AG09309 (cell line): Measurements from ENCODE around the gene MRM1.

Source experiments
- DNase-seq: peaks from one replicate; pipeline ENCODE4 v3.0.0-alpha.2; 2010; ENCODE audit warnings: low read depth
- H3K4me3 ChIP-seq: 2 replicates; pipeline ENCODE4 v1.5.1; 2011; ENCODE audit warnings: mild to moderate bottlenecking, low read depth, low read length, moderate library complexity; ENCODE audit not compliant: control insufficient read depth
- TF ChIP-seq, protein P1 (sequence below): IDR thresholded peaks from 2 replicates; pipeline ENCODE4 v1.5.1; 2011; ENCODE audit warnings: mild to moderate bottlenecking, low read depth, low read length, inconsistent platforms; ENCODE audit not compliant: insufficient read depth, control insufficient read depth; ENCODE audit errors: missing control alignments

The MRM1 gene

GRCh38 chr17:36614933-36615332 lies 13.6 kb downstream of the MRM1 start:
- H3K4me3 ChIP-seq: no peak overlapping the region
- TF ChIP-seq, protein P1, sequence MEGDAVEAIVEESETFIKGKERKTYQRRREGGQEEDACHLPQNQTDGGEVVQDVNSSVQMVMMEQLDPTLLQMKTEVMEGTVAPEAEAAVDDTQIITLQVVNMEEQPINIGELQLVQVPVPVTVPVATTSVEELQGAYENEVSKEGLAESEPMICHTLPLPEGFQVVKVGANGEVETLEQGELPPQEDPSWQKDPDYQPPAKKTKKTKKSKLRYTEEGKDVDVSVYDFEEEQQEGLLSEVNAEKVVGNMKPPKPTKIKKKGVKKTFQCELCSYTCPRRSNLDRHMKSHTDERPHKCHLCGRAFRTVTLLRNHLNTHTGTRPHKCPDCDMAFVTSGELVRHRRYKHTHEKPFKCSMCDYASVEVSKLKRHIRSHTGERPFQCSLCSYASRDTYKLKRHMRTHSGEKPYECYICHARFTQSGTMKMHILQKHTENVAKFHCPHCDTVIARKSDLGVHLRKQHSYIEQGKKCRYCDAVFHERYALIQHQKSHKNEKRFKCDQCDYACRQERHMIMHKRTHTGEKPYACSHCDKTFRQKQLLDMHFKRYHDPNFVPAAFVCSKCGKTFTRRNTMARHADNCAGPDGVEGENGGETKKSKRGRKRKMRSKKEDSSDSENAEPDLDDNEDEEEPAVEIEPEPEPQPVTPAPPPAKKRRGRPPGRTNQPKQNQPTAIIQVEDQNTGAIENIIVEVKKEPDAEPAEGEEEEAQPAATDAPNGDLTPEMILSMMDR: no peak
- DNase-seq: no peak

- TF ChIP-seq, protein P1: no peak
- DNase-seq: no peak
- no peak overlapping the region for H3K4me3 ChIP-seq
These were observed 15.0 kb downstream of the MRM1 start for GRCh38 chr17:36616061-36617029.

DNA sequence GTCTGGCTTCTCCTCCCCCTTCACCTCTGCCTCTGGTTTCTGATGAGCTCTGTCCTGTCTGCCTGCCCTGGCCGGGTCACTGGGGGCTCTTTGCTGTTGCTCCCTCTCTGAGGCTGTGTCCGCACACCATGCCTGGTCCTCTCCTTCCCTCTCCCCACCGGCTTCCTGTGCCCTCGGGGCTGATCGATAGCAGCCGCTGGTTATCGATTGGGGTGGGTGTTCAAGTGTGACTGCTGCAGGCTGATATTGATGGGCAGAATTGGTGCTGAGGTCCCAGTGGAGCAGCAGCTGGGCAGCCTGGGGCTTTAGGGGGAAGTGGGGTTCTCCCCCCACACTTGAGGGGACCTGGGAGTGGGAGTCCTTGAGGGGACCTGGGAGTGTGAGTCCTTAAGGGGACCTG lies 16.4 kb downstream of the MRM1 start:
- TF ChIP-seq, protein P1: no peak
- no peak for DNase-seq
- no peak overlapping the region for H3K4me3 ChIP-seq

- no peak overlapping the region for H3K4me3 ChIP-seq
- TF ChIP-seq, protein P1: no peak
These were observed 21.9 kb downstream of the MRM1 start for GRCh38 chr17:36623281-36623680.

GRCh38 chr17:36625188-36625587 lies 23.8 kb downstream of the MRM1 start:
- no peak for DNase-seq
- TF ChIP-seq, protein P1: no peak
- H3K4me3 ChIP-seq: no peak overlapping the region

More at GRCh38 chr17:36623281-36623680, 21.9 kb downstream of the MRM1 start:
- DNase-seq: no peak

GRCh38 chr17:36627101-36627500 lies 25.7 kb downstream of the MRM1 start:
- TF ChIP-seq, protein P1: no peak
- DNase-seq: no peak

More at GRCh38 chr17:36627101-36627500, 25.7 kb downstream of the MRM1 start:
- no peak overlapping the region for H3K4me3 ChIP-seq
